GM21390 (cell line): Measurements from ENCODE around the gene SMIM41.

Experiments used
- ATAC-seq: cut with Tn5 transposase; IDR thresholded peaks from one replicate; pipeline ENCODE4 v1.9.1; 2021; ENCODE audit not compliant: unreplicated experiment

SMIM41 gene

GRCh38 chr12:52079576-52080402 is at the start of gene SMIM41:
TSS of gene SMIM41 (plus strand) at chr12:52079704. CDS start at chr12:52079780, 76 bp downstream.
- ATAC-seq, result no peak

DNA sequence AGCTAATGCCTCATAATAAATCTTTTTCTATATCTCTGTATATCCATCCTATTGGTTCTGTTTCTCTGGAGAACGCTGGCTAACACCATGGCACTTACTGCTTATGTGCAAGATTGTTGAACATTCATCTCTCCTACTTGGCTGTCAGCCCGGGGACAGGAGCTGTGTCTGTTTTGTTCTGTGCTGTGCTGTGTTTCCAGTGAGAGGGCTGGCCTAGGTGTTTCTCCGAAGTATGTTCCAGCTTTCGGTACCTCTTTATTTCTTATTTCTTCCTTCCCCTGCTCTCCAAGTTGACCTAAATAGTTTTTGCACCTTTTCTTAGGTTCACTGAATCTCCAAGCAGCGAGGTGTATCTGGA is 47.1 kb upstream of the SMIM41 start:
- no peak for ATAC-seq

DNA sequence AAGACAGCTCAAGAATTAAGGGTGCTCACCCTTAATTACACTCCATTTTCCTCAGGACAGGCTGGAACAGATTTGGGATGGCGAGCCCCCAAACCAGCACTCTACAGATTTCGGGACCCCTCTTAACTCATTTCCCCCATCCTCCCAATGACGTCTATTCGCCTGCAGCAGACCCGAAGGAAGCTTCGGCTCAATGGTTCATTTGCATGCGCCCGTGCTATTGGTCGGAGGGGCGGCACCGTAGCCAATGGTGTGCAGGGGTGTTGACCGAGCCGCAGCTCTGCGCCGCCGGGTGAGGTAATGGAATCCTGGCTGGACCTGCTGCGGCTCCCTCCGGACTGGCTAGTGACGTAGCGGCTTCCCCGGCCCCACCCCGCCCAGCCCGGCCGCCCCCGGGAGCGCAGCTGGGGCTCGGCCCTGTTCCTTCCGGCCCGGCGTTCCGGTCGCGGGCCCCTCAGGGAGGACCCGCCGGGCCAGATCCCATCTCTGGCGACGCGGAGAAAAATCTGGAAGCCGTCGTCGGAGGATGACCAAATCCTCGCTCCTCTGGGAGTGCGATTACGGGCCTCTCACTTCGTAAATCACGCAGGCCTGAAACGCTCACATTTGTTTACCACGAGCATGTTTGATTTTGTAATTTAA is 46.6 kb upstream of the SMIM41 start:
- peak; percentile 92 for ATAC-seq

- ATAC-seq, result no peak
These were observed 45.9 kb upstream of the SMIM41 start for GRCh38 chr12:52033446-52034140.

- ATAC-seq, result no peak
These were observed 44.3 kb upstream of the SMIM41 start for GRCh38 chr12:52035190-52035589.

GRCh38 chr12:52035926-52036325 is 43.6 kb upstream of the SMIM41 start:
- no peak for ATAC-seq

- peak; percentile 42 for ATAC-seq
These were observed 42.8 kb upstream of the SMIM41 start for GRCh38 chr12:52036587-52037171.

- ATAC-seq, result no peak
These were observed 42.1 kb upstream of the SMIM41 start for GRCh38 chr12:52037248-52037861.

- ATAC-seq, result no peak
These were observed 41.1 kb upstream of the SMIM41 start for GRCh38 chr12:52038447-52038846.

- no peak for ATAC-seq
These were observed 38.5 kb upstream of the SMIM41 start for GRCh38 chr12:52041035-52041434.

DNA sequence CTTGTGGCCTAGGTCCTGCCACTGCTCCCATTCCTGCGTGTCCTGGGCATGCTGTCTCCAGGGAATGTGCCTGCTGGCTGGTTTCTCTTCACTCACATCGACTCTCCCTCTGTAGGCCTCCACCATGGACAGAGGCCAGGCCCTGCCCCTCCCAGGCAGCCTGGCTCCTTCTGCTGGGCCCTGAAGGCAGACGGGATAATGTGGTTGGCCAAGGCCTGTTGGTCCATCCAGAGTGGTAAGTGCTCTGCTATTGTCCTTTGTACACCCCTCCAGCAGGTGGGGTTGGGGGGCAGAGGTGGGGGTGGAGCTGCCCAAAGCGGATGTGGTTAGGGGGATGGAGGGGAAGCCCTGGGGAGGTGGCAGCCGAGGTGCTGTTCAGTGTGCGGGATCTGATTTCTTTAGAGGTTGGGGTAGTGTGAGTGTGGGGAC is 37.8 kb upstream of the SMIM41 start:
- no peak for ATAC-seq

DNA sequence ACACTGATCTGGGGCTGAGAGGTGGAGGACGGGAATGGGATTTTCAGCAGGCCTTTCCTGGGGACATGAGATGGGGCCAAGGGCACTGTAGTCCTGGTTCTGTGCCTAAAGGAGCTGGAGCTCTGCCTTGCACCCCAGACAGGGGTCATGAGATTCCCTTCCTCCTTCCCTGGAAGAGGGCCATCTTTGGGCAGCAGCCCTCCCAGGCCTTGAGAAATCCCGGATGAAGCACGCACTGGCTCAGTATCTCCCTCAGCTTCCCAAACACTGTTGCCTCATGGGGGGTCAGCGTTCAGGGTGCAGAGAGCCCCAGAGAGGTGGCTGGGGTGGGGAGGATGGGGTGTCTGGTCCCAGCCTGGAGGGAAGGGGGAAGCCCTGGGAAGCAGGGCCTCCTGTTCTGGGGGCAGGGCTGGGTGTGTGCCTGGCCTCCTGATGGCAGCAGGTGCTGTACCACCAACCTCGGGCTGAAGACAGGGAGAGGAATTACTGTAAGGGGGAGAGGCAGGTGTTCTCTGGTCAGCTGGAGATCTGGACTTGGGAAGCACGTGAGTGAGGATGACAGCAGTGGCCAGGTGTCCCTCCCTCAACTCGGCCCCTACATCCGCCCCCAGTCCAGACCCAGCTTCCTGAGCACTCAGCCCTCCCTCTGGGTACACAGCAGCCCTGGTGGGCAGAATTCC is 36.7 kb upstream of the SMIM41 start:
- no peak for ATAC-seq

DNA sequence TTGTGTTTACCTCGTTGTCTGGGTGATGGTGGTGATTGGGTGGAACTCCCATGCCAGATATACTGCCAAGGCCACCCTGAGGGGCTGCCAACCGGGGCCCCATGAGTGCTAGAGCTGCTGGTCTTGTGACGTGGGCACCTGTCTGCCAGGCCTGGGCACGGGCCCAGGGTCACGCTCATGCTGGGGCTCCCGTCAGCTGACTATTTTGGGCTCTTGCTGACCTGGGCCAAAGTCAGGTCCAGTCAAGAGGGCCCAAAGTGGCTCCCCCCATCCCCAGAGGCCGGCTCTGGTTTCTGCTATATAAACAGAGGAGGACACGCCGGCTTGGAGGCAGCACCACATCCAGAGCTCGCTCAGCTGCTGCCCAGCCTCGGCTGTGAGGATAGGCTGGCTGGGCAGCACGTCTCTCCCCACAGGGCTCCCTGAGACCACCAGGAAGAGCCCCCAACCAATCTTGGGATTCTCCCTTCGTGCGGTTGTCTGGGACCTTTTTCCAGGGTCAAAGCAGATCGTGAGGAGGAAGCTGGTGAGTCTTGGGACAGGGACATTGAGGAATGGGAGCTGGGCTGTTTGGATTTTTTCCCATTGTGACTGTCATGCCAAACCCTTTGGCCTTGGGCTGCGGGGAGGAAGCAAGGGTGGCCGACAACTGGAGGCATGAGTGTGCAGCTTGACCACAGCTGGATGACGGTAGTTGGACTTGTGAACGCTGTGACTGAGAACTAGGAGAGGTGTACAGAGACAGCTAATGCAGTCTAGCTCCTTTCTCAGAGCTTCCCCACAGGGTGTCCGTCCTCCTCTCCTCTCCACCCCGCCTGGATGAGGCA is 35.9 kb upstream of the SMIM41 start:
- ATAC-seq, result no peak

DNA sequence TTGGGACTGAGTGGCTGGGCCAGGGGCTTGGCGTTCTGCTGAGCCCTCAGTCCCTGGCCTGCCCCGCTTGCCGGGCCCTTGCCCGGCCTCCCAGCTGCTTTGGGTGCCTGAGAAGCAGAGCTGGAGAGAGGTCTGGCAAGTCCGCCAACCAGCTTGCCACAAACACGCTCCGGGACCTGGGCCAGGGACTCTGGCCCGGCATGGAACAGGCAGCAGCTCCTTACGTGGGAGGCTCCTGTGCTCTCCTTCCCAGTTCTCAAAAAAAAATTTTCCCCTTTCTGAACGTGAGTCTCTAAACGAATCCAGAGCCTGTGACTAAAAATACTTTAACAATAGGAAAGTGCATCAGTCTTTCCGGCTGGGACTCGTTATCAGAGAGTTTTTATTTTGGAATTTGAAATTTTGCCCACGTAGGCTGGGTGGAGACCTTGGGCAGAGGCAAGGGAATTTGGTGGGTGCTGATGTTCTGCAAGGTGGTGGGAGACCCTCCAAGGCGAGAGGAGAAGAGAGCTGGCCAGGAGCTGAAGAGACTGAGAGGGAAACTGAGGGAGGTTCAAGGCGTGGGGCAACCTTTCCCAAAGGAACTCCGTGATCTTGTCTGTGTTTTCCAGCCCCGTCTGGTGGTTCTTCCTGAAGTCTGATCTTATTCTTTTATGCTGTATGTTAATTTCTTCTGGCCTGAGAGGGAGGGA is 35.1 kb upstream of the SMIM41 start:
- no peak for ATAC-seq

- no peak for ATAC-seq
These were observed 33.7 kb upstream of the SMIM41 start for GRCh38 chr12:52045794-52046199.

- ATAC-seq, result no peak
These were observed 32.6 kb upstream of the SMIM41 start for GRCh38 chr12:52046859-52047258.

GRCh38 chr12:52049286-52049685 is 30.2 kb upstream of the SMIM41 start:
- ATAC-seq, result no peak

- ATAC-seq, result no peak
These were observed 29.8 kb upstream of the SMIM41 start for GRCh38 chr12:52049688-52050087.

DNA sequence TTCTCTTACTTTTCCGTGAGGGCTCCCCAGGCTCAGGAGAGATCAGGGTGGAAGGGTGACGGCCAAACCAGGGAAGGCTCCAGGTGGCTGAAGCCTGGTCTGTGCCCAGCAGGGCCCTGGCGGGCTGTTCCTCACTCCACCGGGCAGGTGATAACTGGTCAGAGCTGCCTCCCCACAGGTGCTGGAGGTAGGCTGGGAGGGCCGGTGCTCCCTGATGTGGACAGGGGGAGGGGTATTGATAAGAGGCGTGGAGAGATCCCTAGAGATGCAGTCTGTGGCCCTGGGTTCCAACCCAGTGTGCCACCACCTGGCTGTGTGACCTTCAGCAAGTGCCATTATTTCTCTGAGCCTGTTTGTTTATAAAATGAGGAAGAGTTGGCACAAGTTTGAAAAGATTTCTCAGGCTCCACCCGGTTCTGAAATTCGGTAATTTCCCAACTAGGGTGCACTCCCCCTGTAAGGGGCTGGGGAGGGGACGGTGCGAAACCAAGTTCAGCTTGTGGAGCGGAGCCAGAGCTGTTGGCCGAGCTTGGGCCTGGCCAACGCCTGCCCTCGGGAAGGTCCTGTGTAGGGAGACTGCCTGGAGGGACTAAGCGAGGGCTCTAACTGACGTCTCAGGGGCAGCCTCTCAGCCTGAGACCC is 29.3 kb upstream of the SMIM41 start:
- no peak for ATAC-seq
